Measurements from ENCODE around the gene MINDY2. TPM values are rescaled to one million over a fixed set of nuclear protein-coding genes. Genes with fewer than 3 reads are reported as not detected.

Gene MINDY2, protein sequence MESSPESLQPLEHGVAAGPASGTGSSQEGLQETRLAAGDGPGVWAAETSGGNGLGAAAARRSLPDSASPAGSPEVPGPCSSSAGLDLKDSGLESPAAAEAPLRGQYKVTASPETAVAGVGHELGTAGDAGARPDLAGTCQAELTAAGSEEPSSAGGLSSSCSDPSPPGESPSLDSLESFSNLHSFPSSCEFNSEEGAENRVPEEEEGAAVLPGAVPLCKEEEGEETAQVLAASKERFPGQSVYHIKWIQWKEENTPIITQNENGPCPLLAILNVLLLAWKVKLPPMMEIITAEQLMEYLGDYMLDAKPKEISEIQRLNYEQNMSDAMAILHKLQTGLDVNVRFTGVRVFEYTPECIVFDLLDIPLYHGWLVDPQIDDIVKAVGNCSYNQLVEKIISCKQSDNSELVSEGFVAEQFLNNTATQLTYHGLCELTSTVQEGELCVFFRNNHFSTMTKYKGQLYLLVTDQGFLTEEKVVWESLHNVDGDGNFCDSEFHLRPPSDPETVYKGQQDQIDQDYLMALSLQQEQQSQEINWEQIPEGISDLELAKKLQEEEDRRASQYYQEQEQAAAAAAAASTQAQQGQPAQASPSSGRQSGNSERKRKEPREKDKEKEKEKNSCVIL
- total RNA-seq = 14.8 and 15.8 TPM in 2 replicates

DNA sequence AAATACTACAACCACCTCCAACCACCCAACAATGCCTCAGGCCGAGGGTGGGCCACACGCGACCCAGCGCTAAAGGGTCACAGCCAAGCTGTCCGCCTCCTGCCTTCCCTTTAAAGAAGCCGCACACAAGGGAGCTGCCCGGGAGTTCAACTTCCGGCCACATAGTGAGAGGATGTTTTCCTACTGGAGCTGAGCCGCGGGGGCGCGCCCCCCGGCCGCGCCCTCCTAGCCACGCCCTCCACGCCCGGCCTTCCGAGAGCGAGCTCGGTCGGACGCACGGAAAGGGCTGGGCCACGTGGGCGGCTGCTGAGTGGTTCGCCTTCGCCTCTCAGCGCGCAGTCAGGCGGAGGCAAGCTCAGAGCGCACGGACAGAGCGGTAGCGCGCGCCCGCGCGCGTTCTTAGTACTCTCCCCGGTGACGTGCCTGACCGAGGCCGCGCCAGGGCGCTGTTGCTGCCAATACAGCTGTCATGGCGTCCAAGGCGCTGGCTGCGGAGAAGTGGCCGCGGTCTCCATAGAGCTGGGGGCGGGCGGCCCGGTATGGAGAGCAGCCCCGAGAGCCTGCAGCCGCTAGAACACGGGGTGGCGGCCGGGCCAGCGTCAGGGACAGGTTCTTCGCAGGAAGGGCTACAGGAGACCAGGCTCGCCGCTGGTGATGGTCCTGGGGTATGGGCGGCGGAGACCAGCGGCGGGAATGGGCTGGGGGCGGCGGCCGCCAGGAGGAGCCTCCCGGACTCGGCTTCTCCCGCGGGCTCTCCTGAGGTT is at the start of gene MINDY2:
TSS of gene MINDY2 (plus strand) at position 446 of the 764 bp plus-strand sequence. CDS start at position 540, 94 bp downstream.
- intact Hi-C loops (cut with micrococcal nuclease) = loop anchor here (1.0 to 5.0 kb wide), 17 partner anchors 10 to 1065 kb away; partner anchors contain the start of genes BNIP2, CCNB2, GTF2A2 and POLR2M

- intact Hi-C loops (cut with micrococcal nuclease) = no loop called here
Observed at GRCh38 chr15:58724466-58724865, 46.6 kb upstream of the MINDY2 start.

DNA sequence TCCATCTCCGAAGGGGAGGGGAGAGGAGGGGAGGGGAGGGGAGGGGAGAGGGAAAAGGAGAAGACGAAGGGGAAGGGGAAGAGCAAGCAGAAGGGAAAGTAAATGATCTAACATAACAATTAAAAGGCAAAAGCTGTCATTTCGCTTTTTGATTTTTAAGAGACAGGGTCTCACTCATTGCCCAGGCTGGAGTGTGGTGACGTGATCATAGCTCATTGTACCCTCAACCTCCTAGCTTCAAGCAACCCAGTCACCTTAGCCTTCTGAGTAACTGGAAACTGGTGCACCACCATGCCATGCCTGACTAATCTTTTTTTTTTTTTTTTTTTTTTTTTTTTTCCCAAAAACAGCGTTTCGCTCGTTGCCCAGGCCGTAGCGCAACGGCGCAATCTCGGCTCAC is 44.2 kb upstream of the MINDY2 start:
- intact Hi-C loops (cut with micrococcal nuclease) = no loop called here

GRCh38 chr15:58731756-58732535 is 39.2 kb upstream of the MINDY2 start:
- intact Hi-C loops (cut with micrococcal nuclease) = no loop called here

DNA sequence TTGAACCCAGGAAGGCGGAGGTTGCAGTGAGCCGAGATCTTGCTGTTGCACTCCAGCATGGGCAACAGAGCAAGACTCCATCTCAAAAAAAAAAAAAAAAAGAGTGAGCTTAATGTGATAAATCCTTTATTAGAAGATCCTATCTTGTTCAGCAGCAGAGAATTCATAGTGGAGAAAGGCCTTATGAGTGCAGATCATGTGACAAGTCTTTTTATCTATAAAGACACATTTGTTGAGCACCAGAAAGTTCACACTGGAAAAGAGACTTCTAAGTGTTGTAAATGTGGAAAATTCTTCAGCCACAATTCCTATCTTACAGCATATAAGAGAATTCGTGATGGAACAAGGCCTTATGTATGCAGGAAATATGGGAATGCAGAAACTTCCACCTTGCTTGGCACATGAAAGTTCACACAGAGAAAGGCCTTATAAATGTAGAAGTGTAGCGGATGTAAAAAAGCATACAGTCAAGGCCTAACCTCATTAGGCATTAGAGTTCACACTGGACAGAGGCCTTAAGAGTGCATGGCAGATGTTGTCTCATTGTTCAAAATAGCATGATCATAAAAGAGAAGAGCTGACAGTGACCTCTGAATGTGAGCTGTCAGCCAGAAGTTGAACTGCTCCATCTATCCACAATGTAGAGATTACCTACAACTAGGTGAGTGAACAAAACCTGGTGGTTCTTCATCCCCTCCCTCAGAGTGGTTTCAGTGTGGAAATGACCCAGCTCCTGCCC is 38.3 kb upstream of the MINDY2 start:
- intact Hi-C loops (cut with micrococcal nuclease) = no loop called here

GRCh38 chr15:58734859-58735258 is 36.2 kb upstream of the MINDY2 start:
- intact Hi-C loops (cut with micrococcal nuclease) = no loop called here

- intact Hi-C loops (cut with micrococcal nuclease) = no loop called here
Observed at GRCh38 chr15:58736018-58736643, 35.0 kb upstream of the MINDY2 start.

GRCh38 chr15:58737298-58737697 is 33.8 kb upstream of the MINDY2 start:
- intact Hi-C loops (cut with micrococcal nuclease) = no loop called here

GRCh38 chr15:58738046-58738707 is 32.9 kb upstream of the MINDY2 start:
- intact Hi-C loops (cut with micrococcal nuclease) = no loop called here

GRCh38 chr15:58740436-58740835 is 30.7 kb upstream of the MINDY2 start:
- intact Hi-C loops (cut with micrococcal nuclease) = no loop called here

DNA sequence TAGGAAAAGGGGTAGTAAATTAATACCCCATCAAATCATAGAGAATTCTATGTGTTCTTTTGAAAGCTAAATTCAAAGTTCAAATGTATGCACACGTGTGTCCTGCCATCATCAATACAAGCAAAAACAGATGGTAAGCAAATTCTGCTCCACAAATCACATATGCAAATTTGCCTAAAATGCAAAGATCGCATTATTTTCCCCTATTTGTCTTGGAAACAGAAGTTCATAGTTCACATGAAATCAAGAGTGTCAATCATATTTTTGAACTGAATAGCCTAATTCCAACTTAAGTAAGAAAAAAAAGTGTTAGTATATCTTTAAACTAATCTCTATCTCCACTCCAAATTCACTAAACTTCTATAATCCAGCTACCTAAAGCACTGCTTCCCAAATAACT is 30.1 kb upstream of the MINDY2 start:
- intact Hi-C loops (cut with micrococcal nuclease) = no loop called here

- intact Hi-C loops (cut with micrococcal nuclease) = no loop called here
Observed at GRCh38 chr15:58742022-58742813, 28.9 kb upstream of the MINDY2 start.

DNA sequence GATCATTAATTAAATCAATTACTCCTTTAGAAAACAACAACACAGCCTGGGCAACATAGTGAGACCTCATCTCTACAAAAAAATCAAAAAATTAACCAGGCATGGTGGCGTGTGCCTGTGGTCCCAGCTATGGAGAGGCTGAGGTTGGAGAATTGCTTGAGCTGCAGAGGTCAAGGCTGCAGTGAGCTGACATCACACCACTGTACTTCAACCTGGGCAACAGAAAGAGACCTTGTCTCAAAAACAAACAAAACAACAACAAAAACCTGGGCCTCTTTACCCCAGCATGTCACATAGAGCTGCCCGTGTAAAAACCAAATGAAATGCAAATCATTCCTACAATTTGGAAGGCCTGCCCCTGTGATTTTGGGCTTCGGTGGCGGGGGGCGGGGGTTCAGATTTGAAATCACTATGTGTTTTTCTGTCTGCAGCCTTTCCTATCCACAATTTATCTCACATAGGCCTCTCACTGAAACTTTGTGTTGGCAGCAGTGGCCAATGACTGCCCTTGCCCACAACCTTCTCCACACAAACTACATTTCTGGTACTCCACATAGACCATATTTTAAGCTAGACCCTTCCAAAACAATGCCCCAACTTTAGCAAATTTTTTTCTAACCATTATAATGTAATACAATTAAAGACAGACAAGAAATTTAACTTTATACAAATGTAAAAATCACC is 28.1 kb upstream of the MINDY2 start:
- intact Hi-C loops (cut with micrococcal nuclease) = no loop called here

- intact Hi-C loops (cut with micrococcal nuclease) = loop anchor here (5.0 kb wide), 2 partner anchors 289 to 519 kb away; no protein-coding TSS in a partner anchor
Observed at GRCh38 chr15:58746174-58746573, 24.9 kb upstream of the MINDY2 start.

DNA sequence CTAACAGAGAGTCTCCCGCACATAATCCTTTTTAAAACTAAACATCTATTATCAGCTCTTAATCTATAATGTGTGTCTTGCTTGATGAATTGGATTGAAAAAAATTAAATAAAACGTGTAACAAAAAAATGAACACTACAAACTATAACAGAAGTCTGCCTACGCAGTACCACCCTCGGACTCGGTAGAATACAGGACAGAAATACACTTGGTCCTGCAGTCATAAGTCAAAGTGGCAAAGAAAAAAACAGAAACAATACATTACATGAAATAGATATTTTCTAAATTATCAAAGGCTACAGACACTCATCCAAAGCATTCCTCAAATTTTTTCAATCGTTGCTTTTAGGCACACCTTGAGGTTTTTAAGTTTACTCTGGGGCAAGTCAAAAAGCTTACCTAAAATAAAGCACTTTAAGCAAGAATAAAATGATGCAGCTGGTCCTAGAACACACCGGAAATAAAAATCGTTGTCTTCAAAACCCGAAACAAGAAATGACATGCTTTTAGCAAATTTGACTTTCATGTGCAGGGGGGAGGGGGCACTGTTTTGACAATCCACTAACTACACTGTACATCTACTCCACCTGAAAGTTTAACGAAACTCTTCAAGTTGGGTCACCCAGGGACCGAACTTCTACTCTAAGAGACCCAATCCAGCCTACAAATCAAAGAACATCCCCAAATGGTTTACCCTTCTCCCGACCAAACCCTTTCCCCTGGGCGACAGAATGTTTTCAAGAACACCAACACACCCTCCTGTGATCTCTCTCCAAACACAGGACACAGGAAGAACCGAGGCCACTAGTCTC is 22.9 kb upstream of the MINDY2 start:
- intact Hi-C loops (cut with micrococcal nuclease) = loop anchor here (1.0 to 5.0 kb wide), 9 partner anchors 49 to 521 kb away; no protein-coding TSS in a partner anchor

DNA sequence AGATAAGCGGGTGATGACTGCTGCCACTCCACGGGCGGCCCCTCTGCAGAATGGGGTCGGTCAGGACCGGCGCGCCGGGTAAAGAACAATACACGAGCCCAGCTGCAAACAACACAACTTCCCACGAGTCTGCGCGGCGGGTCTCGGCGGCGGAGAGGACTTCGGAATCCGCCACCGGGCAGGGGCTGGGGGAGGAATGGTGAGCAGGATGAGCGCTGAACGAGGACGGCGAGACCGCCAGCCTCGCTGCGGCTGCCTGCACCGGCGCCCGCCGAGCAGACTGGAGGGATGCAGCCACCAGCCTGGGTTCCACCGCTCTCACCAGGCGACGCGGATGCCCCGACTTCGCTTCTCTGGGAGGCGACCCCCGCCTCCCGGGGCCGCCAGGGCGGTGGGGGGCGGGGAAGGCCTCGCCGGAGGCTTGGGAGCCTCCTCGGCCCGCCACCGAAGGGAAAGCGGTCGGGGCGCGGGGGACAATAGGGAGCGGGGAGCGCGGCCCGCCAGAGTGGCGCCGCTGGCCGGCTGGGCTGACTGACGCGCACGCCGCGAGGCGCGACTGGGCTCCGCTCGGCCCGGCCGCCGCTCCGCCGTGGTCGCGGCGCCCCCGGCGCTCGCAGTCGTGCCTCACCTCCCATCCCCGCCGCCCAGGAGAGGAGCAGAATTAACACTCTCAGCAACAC is 22.1 kb upstream of the MINDY2 start:
- intact Hi-C loops (cut with micrococcal nuclease) = loop anchor here (1.0 to 5.0 kb wide), 10 partner anchors 50 to 522 kb away; partner anchors contain the start of gene SLTM
